NT2/D1 (cell line): ENCODE results near the gene KANSL1L.

ENCODE experiments used
- SUZ12 ChIP-seq: IDR thresholded peaks from 2 replicates; pipeline ENCODE4 v1.6.1; 2011; ENCODE audit not compliant: insufficient read length, insufficient read depth; ENCODE audit errors: extremely low read depth
- YY1 ChIP-seq: IDR thresholded peaks from 2 replicates; pipeline ENCODE4 v1.6.1; 2011; ENCODE audit not compliant: insufficient read length, insufficient read depth
- ZNF274 ChIP-seq: IDR thresholded peaks from 2 replicates; pipeline ENCODE4 v1.6.1; 2011; ENCODE audit warnings: mild to moderate bottlenecking, low read depth, low read length

DNA sequence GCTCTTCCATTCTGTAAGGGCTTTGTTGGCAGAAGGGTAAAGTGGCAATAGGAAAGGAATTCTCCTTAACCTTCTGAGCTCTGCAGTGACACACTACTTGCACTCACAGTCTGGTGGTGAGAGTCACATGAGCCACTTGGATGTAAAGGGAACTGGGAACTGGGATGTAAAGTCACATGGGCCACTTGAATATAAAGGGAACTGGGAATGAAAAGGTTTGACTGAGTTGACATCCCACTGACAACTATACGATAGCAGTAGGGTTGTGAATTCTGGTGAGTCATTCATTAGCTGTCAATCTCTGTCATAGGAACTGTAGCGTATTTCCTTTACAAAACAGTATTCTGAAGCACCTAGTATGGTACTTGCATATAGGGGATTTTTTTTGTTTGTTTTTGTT lies 163.3 kb downstream of the KANSL1L start:
- TF ChIP-seq YY1 (no peak), SUZ12 (no peak), ZNF274 (no peak)
